Measurements from ENCODE around the gene DOK5. TPM values are rescaled to one million over a fixed set of nuclear protein-coding genes. Genes with fewer than 3 reads are reported as not detected.

DOK5 gene
- total and polyA plus RNA-seq, 2 experiments from 2014 or later = 5.0 to 6.9 TPM

- TF ChIP-seq REST (IDR thresholded peaks at IDR 0.05; ENCODE audit: unreplicated experiment) (no peak), EZH2phosphoT487 (IDR thresholded peaks at IDR 0.05; ENCODE audit: unreplicated experiment) (no peak), STAT1 (IDR thresholded peaks at IDR 0.05; ENCODE audit: unreplicated experiment) (no peak), ETS1 (IDR thresholded peaks at IDR 0.05) (no peak), JUNB (IDR thresholded peaks at IDR 0.05; ENCODE audit: unreplicated experiment) (no peak)
These were observed 148.7 kb downstream of the DOK5 start (continued) for GRCh38 chr20:54623991-54624569.

DNA sequence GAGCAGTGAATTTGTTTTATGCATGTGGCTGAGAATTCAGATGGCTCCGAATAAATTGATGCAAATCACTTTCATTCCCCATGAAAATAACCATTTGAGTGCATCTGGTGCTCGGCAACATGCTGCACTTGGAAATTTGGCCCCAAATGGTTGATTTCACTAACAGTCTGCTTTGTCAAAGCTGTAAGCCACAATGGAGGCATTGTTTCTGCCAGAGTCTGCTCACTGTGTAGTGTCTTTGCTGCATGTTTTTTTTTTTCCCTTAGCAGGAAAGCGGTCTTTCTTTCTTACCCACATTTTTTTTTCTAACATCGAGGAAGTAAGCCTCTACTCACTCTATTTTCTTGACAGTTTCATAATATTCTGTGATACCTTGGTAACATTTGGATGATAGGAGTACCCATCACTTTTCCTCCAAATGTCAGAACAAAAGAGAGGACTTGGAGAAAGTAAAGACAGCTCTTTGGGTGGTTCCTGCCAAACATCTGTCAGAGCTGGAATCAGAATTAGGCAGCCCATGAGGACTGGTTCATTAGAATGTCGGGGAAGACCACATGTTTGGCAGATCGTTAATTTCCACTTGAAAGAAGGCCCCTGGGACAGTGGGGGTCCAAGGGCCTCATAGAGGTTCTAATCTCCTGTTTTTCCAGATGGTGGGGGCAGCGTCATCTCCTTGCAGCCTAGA lies 149.5 kb downstream of the DOK5 start:
- H2AFZ ChIP-seq = peak overlapping the region; percentile 72; the same call in 1 of the 2 replicates
- ATAC-seq = no peak
- H4K20me1 ChIP-seq (replicated peaks; ENCODE audit: insufficient read depth) = no peaks in the 10 kb centered on the region
- H3F3A ChIP-seq (replicated peaks; ENCODE audit: low read depth) = no peaks in the 10 kb centered on the region
- H3K79me2 ChIP-seq (replicated peaks; ENCODE audit: insufficient read depth) = no peaks in the 10 kb centered on the region
- Mint-ChIP-seq H3K4me3 (no peak overlapping the region), H3K27me3 (ENCODE audit: insufficient read depth, low read depth, poor library complexity) (no peaks in the 10 kb centered on the region), H3K9me3 (no peaks in the 10 kb centered on the region; the same call in 2 of the 3 replicates), H3K27ac (no peak overlapping the region), H3K36me3 (ENCODE audit: low read depth) (no peaks in the 10 kb centered on the region), H3K4me1 (peaks cover 30% of the 10 kb centered on the region)
- H3K4me2 ChIP-seq = peak overlapping the region; percentile 8; the same call in 1 of the 2 replicates
- DNase-seq (ENCODE audit: low spot score) = no peak
- no peak overlapping the region for H3K4me3 ChIP-seq
- H3K27ac ChIP-seq (ENCODE audit: low read depth) = 0 out of 2 replicates have a peak overlapping the region, but pooled peaks have one; percentile 29
- H3K36me3 ChIP-seq (ENCODE audit: insufficient read depth) = no peaks in the 10 kb centered on the region
- H3K27me3 ChIP-seq (ENCODE audit: insufficient read depth) = no peaks in the 10 kb centered on the region
- H3K4me1 ChIP-seq (ENCODE audit: insufficient read depth) = peaks cover 17% of the 10 kb centered on the region
- no peaks in the 10 kb centered on the region for H3K9me2 ChIP-seq (ENCODE audit: insufficient read depth)
- TF ChIP-seq ZNF114 (CRISPR knock-in tag; IDR thresholded peaks at IDR 0.05) (no peak), ZNF331 (CRISPR knock-in tag; IDR thresholded peaks at IDR 0.05; ENCODE audit: low read depth) (no peak), EZH2phosphoT487 (IDR thresholded peaks at IDR 0.05; ENCODE audit: unreplicated experiment) (no peak), ZNF462 (CRISPR knock-in tag; IDR thresholded peaks at IDR 0.05) (no peak), JUNB (IDR thresholded peaks at IDR 0.05; ENCODE audit: unreplicated experiment) (no peak), CREB1 (CRISPR knock-in tag; IDR thresholded peaks at IDR 0.05; ENCODE audit: low read depth) (no peak), POLR2AphosphoS5 (IDR thresholded peaks at IDR 0.05; ENCODE audit: low read depth) (no peak)
- TF ChIP-seq, protein P1, sequence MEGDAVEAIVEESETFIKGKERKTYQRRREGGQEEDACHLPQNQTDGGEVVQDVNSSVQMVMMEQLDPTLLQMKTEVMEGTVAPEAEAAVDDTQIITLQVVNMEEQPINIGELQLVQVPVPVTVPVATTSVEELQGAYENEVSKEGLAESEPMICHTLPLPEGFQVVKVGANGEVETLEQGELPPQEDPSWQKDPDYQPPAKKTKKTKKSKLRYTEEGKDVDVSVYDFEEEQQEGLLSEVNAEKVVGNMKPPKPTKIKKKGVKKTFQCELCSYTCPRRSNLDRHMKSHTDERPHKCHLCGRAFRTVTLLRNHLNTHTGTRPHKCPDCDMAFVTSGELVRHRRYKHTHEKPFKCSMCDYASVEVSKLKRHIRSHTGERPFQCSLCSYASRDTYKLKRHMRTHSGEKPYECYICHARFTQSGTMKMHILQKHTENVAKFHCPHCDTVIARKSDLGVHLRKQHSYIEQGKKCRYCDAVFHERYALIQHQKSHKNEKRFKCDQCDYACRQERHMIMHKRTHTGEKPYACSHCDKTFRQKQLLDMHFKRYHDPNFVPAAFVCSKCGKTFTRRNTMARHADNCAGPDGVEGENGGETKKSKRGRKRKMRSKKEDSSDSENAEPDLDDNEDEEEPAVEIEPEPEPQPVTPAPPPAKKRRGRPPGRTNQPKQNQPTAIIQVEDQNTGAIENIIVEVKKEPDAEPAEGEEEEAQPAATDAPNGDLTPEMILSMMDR (conservative IDR thresholded peaks at IDR 0.05; ENCODE audit: low read depth in 2 of 2) = no peak

Measured in GM23338 (cell line).